Uterus (tissue), 2 donors: ENCODE results near the gene ZC3H18.

Source experiments
- POLR2A ChIP-seq, 2 donors: fragments of 450-650 bp; IDR thresholded peaks; one replicate each; pipeline ENCODE4 v1.6.1; 2016; ENCODE audit warnings: antibody characterized with exemption in 2 of 2, mild to moderate bottlenecking in 1 of 2, moderate library complexity in 1 of 2
- TF ChIP-seq, protein P1 (sequence below), 4 experiments: fragments of 200-600 bp in 2 of 4; fragments of 450-650 bp in 2 of 4; sonication (generic) in 2 of 4; IDR thresholded peaks; one replicate each; pipeline ENCODE4 v1.5.1; 2016 to 2019; ENCODE audit warnings: antibody characterized with exemption in 4 of 4, mild to moderate bottlenecking in 2 of 4, moderate library complexity in 1 of 4

GRCh38 chr16:88595921-88596320 lies 25.7 kb downstream of the ZC3H18 start:
- TF ChIP-seq, protein P1, sequence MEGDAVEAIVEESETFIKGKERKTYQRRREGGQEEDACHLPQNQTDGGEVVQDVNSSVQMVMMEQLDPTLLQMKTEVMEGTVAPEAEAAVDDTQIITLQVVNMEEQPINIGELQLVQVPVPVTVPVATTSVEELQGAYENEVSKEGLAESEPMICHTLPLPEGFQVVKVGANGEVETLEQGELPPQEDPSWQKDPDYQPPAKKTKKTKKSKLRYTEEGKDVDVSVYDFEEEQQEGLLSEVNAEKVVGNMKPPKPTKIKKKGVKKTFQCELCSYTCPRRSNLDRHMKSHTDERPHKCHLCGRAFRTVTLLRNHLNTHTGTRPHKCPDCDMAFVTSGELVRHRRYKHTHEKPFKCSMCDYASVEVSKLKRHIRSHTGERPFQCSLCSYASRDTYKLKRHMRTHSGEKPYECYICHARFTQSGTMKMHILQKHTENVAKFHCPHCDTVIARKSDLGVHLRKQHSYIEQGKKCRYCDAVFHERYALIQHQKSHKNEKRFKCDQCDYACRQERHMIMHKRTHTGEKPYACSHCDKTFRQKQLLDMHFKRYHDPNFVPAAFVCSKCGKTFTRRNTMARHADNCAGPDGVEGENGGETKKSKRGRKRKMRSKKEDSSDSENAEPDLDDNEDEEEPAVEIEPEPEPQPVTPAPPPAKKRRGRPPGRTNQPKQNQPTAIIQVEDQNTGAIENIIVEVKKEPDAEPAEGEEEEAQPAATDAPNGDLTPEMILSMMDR (IDR thresholded peaks at IDR 0.05), result no peak
- no peak for TF ChIP-seq POLR2A (IDR thresholded peaks at IDR 0.05)
